ENCODE measurements around the gene MORN1.

The MORN1 gene

GRCh38 chr1:2393471-2393877 is 2.1 kb upstream of the MORN1 start:
- DNase-seq (ENCODE audit: low read depth, low spot score) = no peak
- TF ChIP-seq POLR2AphosphoS5 (IDR thresholded peaks at IDR 0.05; ENCODE audit: borderline replicate concordance, low read depth, low read length) = no peak
- no peak for TF ChIP-seq EZH2 (IDR thresholded peaks at IDR 0.05)
- peaks cover 17% of the 10 kb centered on the region for H3K36me3 ChIP-seq (ENCODE audit: insufficient read depth, low read length)
- H3K4me3 ChIP-seq = 0 out of 2 replicates have a peak overlapping the region, but pooled peaks have one; percentile 90
- no peak overlapping the region for H3K27ac ChIP-seq
- H3K9ac ChIP-seq (ENCODE audit: insufficient read length) = peak overlapping the region; percentile 95
- no peaks in the 10 kb centered on the region for H3K9me3 ChIP-seq (ENCODE audit: low read depth, low read length)

GRCh38 chr1:2392686-2393085 is 1.3 kb upstream of the MORN1 start:
- no peaks in the 10 kb centered on the region for H3K9me3 ChIP-seq (ENCODE audit: low read depth, low read length)
- peaks cover 13% of the 10 kb centered on the region for H3K36me3 ChIP-seq (ENCODE audit: insufficient read depth, low read length)
- H3K27ac ChIP-seq = no peak overlapping the region
- peak overlapping the region; percentile 90 for H3K4me3 ChIP-seq
- H3K9ac ChIP-seq (ENCODE audit: insufficient read length) = peak overlapping the region; percentile 95
- TF ChIP-seq POLR2AphosphoS5 (IDR thresholded peaks at IDR 0.05; ENCODE audit: borderline replicate concordance, low read depth, low read length) (no peak), EZH2 (IDR thresholded peaks at IDR 0.05) (no peak), FOXP2 (optimal IDR thresholded peaks at IDR 0.05; ENCODE audit: control extremely low read depth, extremely low read length, insufficient read depth) (no peak)
- DNase-seq (ENCODE audit: low read depth, low spot score) = no peak

GRCh38 chr1:2391931-2392509 is 666 bp upstream of the MORN1 start:
- no peaks in the 10 kb centered on the region for H3K9me3 ChIP-seq (ENCODE audit: low read depth, low read length)
- peak overlapping the region; percentile 90 for H3K4me3 ChIP-seq
- TF ChIP-seq EZH2 (IDR thresholded peaks at IDR 0.05) (no peak), FOXP2 (optimal IDR thresholded peaks at IDR 0.05; ENCODE audit: control extremely low read depth, extremely low read length, insufficient read depth) (no peak), POLR2AphosphoS5 (IDR thresholded peaks at IDR 0.05; ENCODE audit: borderline replicate concordance, low read depth, low read length) (no peak)
- H3K27ac ChIP-seq = peak overlapping the region; percentile 42; the same call in 1 of the 2 replicates
- H3K9ac ChIP-seq (ENCODE audit: insufficient read length) = peak overlapping the region; percentile 95
- DNase-seq (ENCODE audit: low read depth, low spot score) = no peak
- H3K36me3 ChIP-seq (ENCODE audit: insufficient read depth, low read length) = peaks cover 11% of the 10 kb centered on the region

DNA sequence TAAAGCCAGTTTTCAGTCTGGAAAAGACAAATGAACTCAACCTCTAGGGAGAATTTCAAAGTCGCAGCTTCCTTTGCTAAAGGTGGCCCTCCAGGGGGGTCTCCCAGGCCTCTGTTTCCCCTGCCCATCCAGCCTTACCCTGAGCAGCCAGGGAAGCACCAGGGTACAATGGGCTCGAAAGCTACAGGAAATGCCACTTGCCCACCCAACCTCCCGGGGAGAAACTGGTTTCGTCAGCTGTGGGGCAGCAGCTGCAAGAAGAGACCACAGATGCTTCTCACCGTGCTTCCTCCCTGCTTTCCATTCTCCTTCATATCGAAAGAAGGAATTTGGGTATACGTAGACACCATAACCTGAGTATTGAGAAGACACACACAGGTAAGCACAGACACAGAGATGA is 1.7 kb downstream of the MORN1 start:
- Histone ChIP-seq H3K4me3 (no peak overlapping the region), H3K36me3 (ENCODE audit: insufficient read depth, low read length) (no peaks in the 10 kb centered on the region; the same call in 1 of the 2 replicates), H3K27ac (0 out of 2 replicates have a peak overlapping the region, but pooled peaks have one; percentile 6), H3K9ac (ENCODE audit: insufficient read length) (no peak overlapping the region), H3K9me3 (ENCODE audit: low read depth, low read length) (no peaks in the 10 kb centered on the region)
- DNase-seq (ENCODE audit: low read depth, low spot score) = no peak
- TF ChIP-seq POLR2AphosphoS5 (IDR thresholded peaks at IDR 0.05; ENCODE audit: borderline replicate concordance, low read depth, low read length) = no peak

GRCh38 chr1:2388004-2388913 is 3.1 kb downstream of the MORN1 start:
- no peak for TF ChIP-seq FOXP2 (optimal IDR thresholded peaks at IDR 0.05; ENCODE audit: control extremely low read depth, extremely low read length, insufficient read depth)
- no peak for TF ChIP-seq POLR2AphosphoS5 (IDR thresholded peaks at IDR 0.05; ENCODE audit: borderline replicate concordance, low read depth, low read length)
- no peak for TF ChIP-seq EZH2 (IDR thresholded peaks at IDR 0.05)
- Histone ChIP-seq H3K36me3 (ENCODE audit: insufficient read depth, low read length) (no peaks in the 10 kb centered on the region), H3K9me3 (ENCODE audit: low read depth, low read length) (no peaks in the 10 kb centered on the region), H3K27ac (no peak overlapping the region), H3K9ac (ENCODE audit: insufficient read length) (no peak overlapping the region), H3K4me3 (no peak overlapping the region)
- no peak for DNase-seq (ENCODE audit: low read depth, low spot score)

- DNase-seq (ENCODE audit: low read depth, low spot score) = no peak
- no peaks in the 10 kb centered on the region for H3K36me3 ChIP-seq (ENCODE audit: insufficient read depth, low read length)
- TF ChIP-seq POLR2AphosphoS5 (IDR thresholded peaks at IDR 0.05; ENCODE audit: borderline replicate concordance, low read depth, low read length) = no peak
- TF ChIP-seq FOXP2 (optimal IDR thresholded peaks at IDR 0.05; ENCODE audit: control extremely low read depth, extremely low read length, insufficient read depth) = no peak
- TF ChIP-seq EZH2 (IDR thresholded peaks at IDR 0.05) = no peak
- H3K9ac ChIP-seq (ENCODE audit: insufficient read length) = no peak overlapping the region
- no peak overlapping the region for H3K4me3 ChIP-seq
- no peak overlapping the region for H3K27ac ChIP-seq
- no peaks in the 10 kb centered on the region for H3K9me3 ChIP-seq (ENCODE audit: low read depth, low read length)
These were observed 4.4 kb downstream of the MORN1 start for GRCh38 chr1:2386636-2387611.

- no peak for TF ChIP-seq FOXP2 (optimal IDR thresholded peaks at IDR 0.05; ENCODE audit: control extremely low read depth, extremely low read length, insufficient read depth)
- H3K27ac ChIP-seq = no peak overlapping the region
- H3K36me3 ChIP-seq (ENCODE audit: insufficient read depth, low read length) = no peaks in the 10 kb centered on the region
- H3K4me3 ChIP-seq = no peak overlapping the region
- no peaks in the 10 kb centered on the region for H3K9me3 ChIP-seq (ENCODE audit: low read depth, low read length)
- DNase-seq (ENCODE audit: low read depth, low spot score) = no peak
- H3K9ac ChIP-seq (ENCODE audit: insufficient read length) = no peak overlapping the region
These were observed 5.6 kb downstream of the MORN1 start for GRCh38 chr1:2385606-2386280.

Data from SK-N-MC (cell line).